Measurements from ENCODE around the gene SETD7. TPM values are rescaled to one million over a fixed set of nuclear protein-coding genes. Genes with fewer than 3 reads are reported as not detected.

SETD7 gene
- total and polyA plus RNA-seq, 12 donors = 7.4 to 49.1 (median 41.5) TPM

DNA sequence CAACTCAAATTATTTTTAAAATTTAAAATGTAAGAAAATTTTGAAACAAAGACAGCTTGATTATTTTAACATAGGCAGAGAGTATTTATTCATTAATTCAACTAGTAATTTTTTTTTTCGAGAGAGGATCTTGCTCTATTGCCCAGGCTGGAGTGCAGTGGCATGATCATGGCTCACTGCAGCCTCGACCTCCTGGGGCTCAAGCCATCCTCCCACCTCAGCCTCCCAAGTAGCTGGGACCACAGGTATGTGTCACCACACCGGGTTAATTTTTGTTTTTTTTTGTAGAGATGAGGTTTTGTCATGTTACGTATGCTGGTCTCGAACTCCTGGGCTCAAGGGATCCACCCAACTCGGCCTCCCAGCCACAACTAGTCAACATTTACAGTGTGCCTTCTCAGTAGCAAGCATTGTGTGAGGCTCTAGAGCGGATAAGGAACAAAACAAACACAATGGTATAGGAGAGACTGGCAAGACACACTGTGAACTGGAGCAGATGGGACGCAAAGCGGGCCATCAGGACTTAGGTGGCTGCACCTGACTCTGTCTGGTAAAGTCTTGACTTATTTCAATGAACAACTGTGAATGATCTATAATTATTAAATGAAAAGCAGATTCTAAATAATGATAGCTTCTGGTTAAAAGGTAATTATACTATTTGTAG lies 21.6 kb downstream of the SETD7 start:
- DNase-seq = no peak
- intact Hi-C loops (cut with DNase I) = no loop called here
- Histone ChIP-seq H3K4me3 (no peak overlapping the region), H3K4me1 (replicated peaks in 1 of 2) (no peaks in the 10 kb centered on the region), H3K36me3 (replicated peaks in 1 of 2) (no peaks in the 10 kb centered on the region), H3K27me3 (no peaks in the 10 kb centered on the region), H3K27ac (no peak overlapping the region), H3K9me3 (replicated peaks in 1 of 3) (no peaks in the 10 kb centered on the region)
- TF ChIP-seq POLR2A (IDR thresholded peaks at IDR 0.05) (no peak), CTCF (IDR thresholded peaks at IDR 0.05) (no peak)
- WGBS, 4 donors = 94 to 98% (median 96%) methylated on average over 9 of the region's 9 CpGs

GRCh38 chr4:139533511-139533910 lies 22.5 kb downstream of the SETD7 start:
- Histone ChIP-seq H3K4me1 (replicated peaks in 1 of 2) (peaks cover 0 to 4% of the 10 kb centered on the region in 2 donors), H3K27me3 (no peaks in the 10 kb centered on the region), H3K9me3 (replicated peaks in 1 of 3) (no peaks in the 10 kb centered on the region), H3K4me3 (no peak overlapping the region), H3K36me3 (replicated peaks in 1 of 2) (peaks cover 0 to 4% of the 10 kb centered on the region in 2 donors), H3K27ac (no peak overlapping the region)
- no peak for DNase-seq
- intact Hi-C loops (cut with DNase I) = no loop called here
- no peak for TF ChIP-seq POLR2A (IDR thresholded peaks at IDR 0.05)
- TF ChIP-seq CTCF (IDR thresholded peaks at IDR 0.05) = no peak
- WGBS, 4 donors = 63 to 81% (median 71%) methylated on average over 3 of the region's 3 CpGs

GRCh38 chr4:139532947-139533346 lies 23.1 kb downstream of the SETD7 start:
- no peak for DNase-seq
- no peak overlapping the region for H3K27ac ChIP-seq
- no peak overlapping the region for H3K4me3 ChIP-seq
- H3K4me1 ChIP-seq (replicated peaks in 1 of 2) = peaks cover 0 to 4% of the 10 kb centered on the region in 2 donors
- TF ChIP-seq POLR2A (IDR thresholded peaks at IDR 0.05) (no peak), CTCF (IDR thresholded peaks at IDR 0.05) (no peak)
- no peaks in the 10 kb centered on the region for H3K27me3 ChIP-seq
- intact Hi-C loops (cut with DNase I) = no loop called here
- H3K9me3 ChIP-seq (replicated peaks in 1 of 3) = no peaks in the 10 kb centered on the region
- peaks cover 0 to 9% of the 10 kb centered on the region in 2 donors for H3K36me3 ChIP-seq (replicated peaks in 1 of 2)
- WGBS, 4 donors = 72 to 76% (median 75%) methylated on average over 8 of the region's 8 CpGs

DNA sequence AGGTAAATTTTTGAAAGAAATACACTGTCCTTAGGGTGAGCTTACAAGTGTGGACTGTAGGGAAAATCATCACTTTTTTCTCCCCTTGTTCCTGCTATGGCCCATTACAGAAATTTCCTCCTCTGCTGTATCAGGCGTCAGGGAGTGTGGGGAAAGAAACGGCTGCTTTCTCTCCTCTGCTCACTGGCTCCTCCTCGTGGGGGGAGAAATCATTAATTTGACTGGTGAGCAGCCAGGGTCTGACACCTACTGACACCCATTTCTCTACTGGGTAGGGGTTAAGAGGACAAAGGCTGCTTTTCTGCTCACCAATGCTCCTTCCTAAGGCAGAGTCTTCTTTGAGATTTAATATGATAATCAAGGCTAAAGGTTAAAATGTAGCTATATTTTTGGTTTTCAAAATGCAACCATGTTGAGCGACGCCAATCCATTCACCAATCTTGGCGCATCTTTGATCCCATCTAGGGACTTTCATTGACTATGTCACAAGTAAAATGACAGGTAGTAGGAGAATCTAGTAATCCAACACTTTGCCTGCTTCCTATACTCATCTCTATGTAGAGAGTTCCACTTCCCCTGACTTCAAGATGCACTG lies 25.1 kb downstream of the SETD7 start:
- Histone ChIP-seq H3K4me3 (no peak overlapping the region), H3K27ac (no peak overlapping the region), H3K9me3 (replicated peaks in 1 of 3) (no peaks in the 10 kb centered on the region), H3K4me1 (replicated peaks in 1 of 2) (peaks cover 0 to 4% of the 10 kb centered on the region in 2 donors), H3K36me3 (replicated peaks in 1 of 2) (peaks cover 0 to 20% of the 10 kb centered on the region in 2 donors), H3K27me3 (no peaks in the 10 kb centered on the region)
- TF ChIP-seq CTCF (IDR thresholded peaks at IDR 0.05) (peak; percentile 45 to 68 (median 66)), POLR2A (IDR thresholded peaks at IDR 0.05) (no peak)
- intact Hi-C loops (cut with DNase I) = no loop called here
- 52 to 55% (median 53%) methylated on average over 6 of the region's 6 CpGs for WGBS, 4 donors
- peak; percentile 46 to 79 (median 72) for DNase-seq
